Purkinje cell (primary cell): ENCODE data around the gene MXD1. TPM values are rescaled to one million over a fixed set of nuclear protein-coding genes. Genes with fewer than 3 reads are reported as not detected.

ENCODE experiments used
- polyA plus RNA-seq: library from polyadenylated mRNA; unstranded; fragments of >200 nt; fragmentation: Nextera tagmentation; gene quantifications from 2 replicates; pipeline ENCODE4 v1.2.1, GENCODE V29; 2014

MXD1 gene, protein sequence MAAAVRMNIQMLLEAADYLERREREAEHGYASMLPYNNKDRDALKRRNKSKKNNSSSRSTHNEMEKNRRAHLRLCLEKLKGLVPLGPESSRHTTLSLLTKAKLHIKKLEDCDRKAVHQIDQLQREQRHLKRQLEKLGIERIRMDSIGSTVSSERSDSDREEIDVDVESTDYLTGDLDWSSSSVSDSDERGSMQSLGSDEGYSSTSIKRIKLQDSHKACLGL
- 5.6 and 14.5 TPM in 2 replicates for polyA plus RNA-seq

DNA sequence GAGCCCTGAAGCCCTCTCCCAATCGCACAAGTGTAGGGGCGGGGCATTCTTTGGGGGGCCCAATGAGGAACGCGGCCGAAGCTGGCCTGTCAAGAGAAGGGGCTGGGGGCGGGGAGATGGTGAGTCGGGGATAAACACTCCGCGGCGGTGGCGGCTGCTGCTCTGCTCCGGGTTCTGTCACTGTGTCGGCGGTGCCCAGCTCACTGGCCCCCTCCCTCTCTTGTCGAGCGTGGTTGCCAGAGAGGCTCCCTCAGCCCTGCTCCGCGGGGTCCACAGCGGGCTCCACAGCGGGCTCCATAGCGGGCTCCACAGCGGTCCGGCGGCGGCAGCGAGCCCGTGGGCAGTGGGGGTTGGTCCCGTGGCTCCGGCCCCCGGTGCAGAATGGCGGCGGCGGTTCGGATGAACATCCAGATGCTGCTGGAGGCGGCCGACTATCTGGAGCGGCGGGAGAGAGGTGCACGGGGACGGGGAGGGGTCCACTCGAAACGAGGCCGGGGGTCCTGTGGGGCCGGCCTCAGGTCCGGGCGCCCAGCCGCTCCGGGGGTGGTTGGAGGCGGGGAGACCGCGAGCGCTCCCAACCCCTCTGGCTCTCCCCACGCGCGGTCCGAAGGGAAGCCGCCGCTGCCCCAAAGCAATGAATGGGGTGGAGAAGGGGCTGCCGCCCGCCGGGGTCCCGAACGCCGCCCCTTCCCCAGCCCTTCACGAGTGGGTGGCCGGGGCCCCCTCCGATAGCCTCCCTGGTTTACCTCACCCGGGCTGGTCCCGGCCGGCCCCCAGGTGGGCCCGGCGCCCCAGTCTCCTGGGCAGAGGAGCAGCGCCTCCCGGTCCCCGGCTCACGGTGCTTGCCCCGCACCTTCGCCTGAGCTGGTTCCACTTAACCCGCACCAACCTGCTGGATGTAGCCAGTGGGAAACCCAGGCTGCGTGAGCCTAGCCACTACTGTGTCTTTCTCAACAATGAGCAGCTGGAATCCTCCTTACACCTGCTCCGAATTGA, at the start of gene MXD1:
Gene MXD1 (plus strand): TSS at position 160 of the 996 bp plus-strand sequence. CDS start 222 bp downstream, at position 382.

DNA sequence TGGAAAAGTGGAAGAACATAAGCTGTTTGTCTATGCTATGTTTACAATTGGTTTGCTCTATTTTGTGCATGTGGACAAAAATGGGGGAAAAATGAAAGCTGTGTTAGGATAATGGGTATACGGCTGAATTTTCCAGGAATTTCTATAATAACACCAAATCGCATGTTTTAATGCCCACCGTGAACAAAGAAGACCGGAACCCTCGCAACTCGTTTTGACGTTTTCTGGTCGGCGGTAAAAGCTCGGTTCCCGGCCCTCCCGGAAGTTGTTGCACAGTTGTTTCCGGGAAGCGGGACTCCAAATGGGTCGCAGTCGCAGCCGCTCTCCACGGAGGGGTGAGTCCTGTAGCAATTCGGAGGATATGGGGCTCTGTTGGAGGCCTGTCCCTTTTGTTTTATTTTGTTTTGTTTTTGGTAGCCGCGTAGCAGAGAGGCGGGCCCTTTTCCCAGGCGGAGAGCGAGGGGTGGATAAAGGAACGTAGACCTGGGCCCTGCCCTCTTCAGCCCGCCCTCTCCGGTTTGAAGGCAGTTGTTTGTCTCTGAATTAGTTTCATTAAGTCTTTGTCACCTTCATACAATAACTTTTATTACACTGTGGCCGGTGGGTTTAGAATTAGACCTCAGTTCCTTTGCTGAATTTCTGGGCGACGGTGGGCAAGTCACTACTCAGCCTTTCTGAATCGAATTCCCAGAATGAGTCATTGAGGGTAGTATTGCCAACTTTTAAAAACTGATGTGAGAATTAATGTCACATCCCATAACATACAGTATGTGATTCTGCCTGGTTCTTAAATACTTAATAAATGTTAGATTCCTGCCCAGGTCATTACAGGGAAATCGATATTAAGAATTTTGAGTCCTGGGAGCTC, 21.0 kb upstream of the MXD1 start, which contains the start of gene SNRNP27:
Gene SNRNP27 (plus strand): TSS at position 273 of the 868 bp plus-strand sequence. CDS start 29 bp downstream, at position 302.

DNA sequence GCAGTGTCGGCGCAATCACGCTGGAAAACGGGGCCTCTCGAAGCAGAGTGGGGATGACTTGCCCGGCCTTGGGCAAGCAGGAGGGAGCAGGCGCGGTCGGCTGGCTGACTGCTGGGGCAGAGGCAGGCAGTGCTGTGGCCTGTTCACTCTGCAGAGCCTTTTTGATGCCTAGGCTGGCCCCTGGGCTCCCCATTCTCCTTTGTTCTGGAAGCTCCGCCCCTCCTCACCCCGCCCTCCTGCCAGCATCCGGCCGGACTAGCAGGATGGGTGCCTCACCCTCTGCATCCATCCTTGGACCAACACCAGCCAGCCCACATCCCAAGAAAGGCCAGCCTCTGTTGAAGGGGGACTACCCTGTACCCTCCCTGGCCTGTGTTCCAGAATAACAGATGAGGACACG, 46.6 kb downstream of the MXD1 start, which contains the start of gene ASPRV1:
Gene ASPRV1 (minus strand): TSS at position 136 of the 400 bp plus-strand sequence. CDS start 195 bp downstream, outside the sequence.

Other genes starting within 250 kb of the MXD1 start
- 5.4 and 6.9 TPM in 2 replicates for gene ANXA4, start 173.0 kb upstream of the MXD1 start, polyA plus RNA-seq
- gene GMCL1, start 85.4 kb upstream of the MXD1 start, polyA plus RNA-seq, result 4.1 and 8.7 TPM in 2 replicates
- gene SNRNP27, start 21.2 kb upstream of the MXD1 start, polyA plus RNA-seq, result 142 and 146 TPM in 2 replicates
- not detected in 2 replicates for gene ASPRV1, start 46.5 kb downstream of the MXD1 start, polyA plus RNA-seq
- 92.2 and 93.7 TPM in 2 replicates for gene PCBP1, start 172.4 kb downstream of the MXD1 start, polyA plus RNA-seq